Mesothelial cell of epicardium (in vitro differentiated cells): ENCODE data around the gene NELFA. TPM values are rescaled to one million over a fixed set of nuclear protein-coding genes. Genes with fewer than 3 reads are reported as not detected.
"Not testable (repeated sequence)": the region's sequence is repeated elsewhere in the genome, so short reads cannot be mapped to it uniquely, and the experiment has no call there.

Experiments used
- DNase-seq, 2 experiments: peaks; one replicate each; pipeline ENCODE4 v3.0.0; 2021; ENCODE audit warnings: low spot score in 2 of 2; ENCODE audit not compliant: unreplicated experiment in 2 of 2
- H3K27ac Mint-ChIP-seq: 2 replicates; pipeline ENCODE4 v1.8.0; 2021; ENCODE audit warnings: mixed read lengths
- H3K27me3 Mint-ChIP-seq: 2 replicates; pipeline ENCODE4 v1.8.0; 2021; ENCODE audit warnings: low read depth, mixed read lengths
- H3K36me3 Mint-ChIP-seq: 2 replicates; pipeline ENCODE4 v1.8.0; 2021; ENCODE audit warnings: mixed read lengths
- H3K4me1 Mint-ChIP-seq: 2 replicates; pipeline ENCODE4 v1.8.0; 2021; ENCODE audit warnings: mixed read lengths
- H3K4me3 Mint-ChIP-seq: 2 replicates; pipeline ENCODE4 v1.8.0; 2021; ENCODE audit warnings: mild to moderate bottlenecking, moderate library complexity, mixed read lengths
- H3K9me3 Mint-ChIP-seq: 2 replicates; pipeline ENCODE4 v1.8.0; 2021; ENCODE audit warnings: mixed read lengths
- CTCF ChIP-seq: fragments of 200-600 bp; sonication (generic); IDR thresholded peaks from one replicate; pipeline ENCODE4 v1.5.0; 2021; ENCODE audit warnings: antibody characterized with exemption; ENCODE audit not compliant: unreplicated experiment
- total RNA-seq: library from RNA; stranded (reverse); gene quantifications from 3 replicates; pipeline ENCODE4 v1.2.1, GENCODE V29; 2021

The NELFA gene
- total RNA-seq, 1 donor from 2014 or later = 55.8 TPM

GRCh38 chr4:2025817-2026216 is 17.0 kb upstream of the NELFA start:
- peaks cover 24% of the 10 kb centered on the region for H3K9me3 Mint-ChIP-seq
- TF ChIP-seq CTCF = no peak
- peaks cover 16% of the 10 kb centered on the region for H3K4me1 Mint-ChIP-seq
- DNase-seq = no peak
- H3K4me3 Mint-ChIP-seq = no peak overlapping the region
- no peaks in the 10 kb centered on the region for H3K36me3 Mint-ChIP-seq
- no peak overlapping the region for H3K27ac Mint-ChIP-seq
- H3K27me3 Mint-ChIP-seq = peaks cover 58% of the 10 kb centered on the region

DNA sequence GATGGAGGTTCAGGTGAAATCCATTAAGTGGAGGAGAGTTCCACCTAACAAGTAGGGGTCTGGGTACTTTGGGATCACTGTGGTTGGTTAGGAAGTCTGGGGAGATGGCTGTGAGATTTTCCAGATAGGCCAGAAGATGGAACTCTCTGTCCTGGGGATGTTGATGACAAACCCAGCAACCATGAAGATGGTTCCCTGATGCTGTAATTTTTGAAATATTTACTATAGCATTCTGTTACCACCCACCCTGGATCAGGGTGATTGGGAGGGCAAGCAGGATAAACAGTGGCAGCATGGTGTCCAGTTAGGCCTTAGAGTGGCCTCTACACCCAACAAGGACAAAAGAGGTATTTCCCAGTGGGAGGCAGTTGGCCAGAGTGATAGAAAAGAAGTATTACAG is 15.9 kb upstream of the NELFA start:
- Mint-ChIP-seq H3K4me1 (peaks cover 16% of the 10 kb centered on the region), H3K4me3 (no peak overlapping the region), H3K27ac (no peak overlapping the region), H3K27me3 (peaks cover 51% of the 10 kb centered on the region), H3K9me3 (peaks cover 20% of the 10 kb centered on the region), H3K36me3 (no peaks in the 10 kb centered on the region)
- no peak for DNase-seq
- no peak for TF ChIP-seq CTCF

DNA sequence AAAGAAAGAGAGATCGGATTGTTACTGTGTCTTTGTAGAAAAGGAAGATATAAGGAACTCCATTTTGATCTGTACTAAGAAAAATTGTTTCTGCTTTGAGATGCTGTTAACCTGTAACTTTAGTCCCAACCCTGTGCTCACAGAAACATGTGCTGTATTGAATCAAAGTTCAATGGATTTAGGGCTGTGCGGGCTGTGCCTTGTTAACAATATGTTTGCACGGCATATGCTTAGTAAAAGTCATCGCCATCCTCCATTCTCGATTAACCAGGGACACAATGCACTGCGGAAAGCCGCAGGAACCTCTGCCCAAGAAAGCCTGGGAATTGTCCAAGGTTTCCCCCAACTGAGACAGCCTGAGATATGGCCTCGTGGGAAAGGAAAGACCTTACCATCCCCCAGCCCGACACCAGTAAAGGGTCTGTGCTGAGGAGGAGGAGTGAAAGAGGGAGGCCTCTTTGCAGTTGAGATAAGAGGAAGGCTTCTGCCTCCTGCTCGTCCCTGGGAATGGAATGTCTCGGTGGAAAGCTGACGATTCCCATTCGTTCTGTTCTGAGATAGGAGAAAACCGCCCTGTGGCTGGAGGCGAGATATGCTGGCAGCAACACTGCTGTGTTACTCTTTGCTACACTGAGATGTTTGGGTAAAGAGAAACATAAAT is 12.7 kb upstream of the NELFA start:
- not testable (repeated sequence) for H3K36me3 Mint-ChIP-seq, H3K9me3 Mint-ChIP-seq
- H3K4me1 Mint-ChIP-seq = peaks cover 16% of the 10 kb centered on the region
- peaks cover 24% of the 10 kb centered on the region for H3K27me3 Mint-ChIP-seq
- H3K27ac Mint-ChIP-seq = peak overlapping the region; percentile 97
- H3K4me3 Mint-ChIP-seq = peak overlapping the region; percentile 29
- peak in 1 of 2 experiments; percentile 63 for DNase-seq

DNA sequence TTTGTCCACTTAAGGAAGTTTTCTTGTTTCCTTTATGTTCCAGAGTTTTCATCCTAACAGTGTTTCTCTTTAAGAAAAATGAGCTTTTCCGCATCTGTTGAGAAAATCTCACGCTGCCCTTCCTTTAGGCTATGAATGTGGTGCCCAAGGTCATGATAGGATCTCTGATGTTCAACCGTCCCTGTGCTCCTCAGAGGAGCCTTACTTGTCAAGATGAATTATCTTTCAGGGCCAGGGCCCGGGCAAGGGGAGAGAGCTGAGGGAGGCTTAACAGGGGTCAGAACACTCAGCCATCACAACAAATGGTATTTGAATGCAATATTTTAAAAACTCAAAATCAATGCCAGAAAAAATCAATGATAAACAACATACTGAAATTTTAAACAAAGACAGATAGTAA is 6.2 kb upstream of the NELFA start:
- Mint-ChIP-seq H3K27ac (no peak overlapping the region), H3K27me3 (peaks cover 6% of the 10 kb centered on the region), H3K36me3 (no peaks in the 10 kb centered on the region), H3K9me3 (no peaks in the 10 kb centered on the region), H3K4me3 (no peak overlapping the region), H3K4me1 (peaks cover 2% of the 10 kb centered on the region)
- DNase-seq = no peak
- no peak for TF ChIP-seq CTCF

GRCh38 chr4:2011583-2011982 is 2.8 kb upstream of the NELFA start:
- H3K36me3 Mint-ChIP-seq = no peaks in the 10 kb centered on the region
- H3K4me1 Mint-ChIP-seq = peaks cover 16% of the 10 kb centered on the region
- no peak overlapping the region for H3K27ac Mint-ChIP-seq
- no peak for TF ChIP-seq CTCF
- H3K4me3 Mint-ChIP-seq = no peak overlapping the region
- no peaks in the 10 kb centered on the region for H3K9me3 Mint-ChIP-seq
- no peak for DNase-seq
- peaks cover 3% of the 10 kb centered on the region for H3K27me3 Mint-ChIP-seq

DNA sequence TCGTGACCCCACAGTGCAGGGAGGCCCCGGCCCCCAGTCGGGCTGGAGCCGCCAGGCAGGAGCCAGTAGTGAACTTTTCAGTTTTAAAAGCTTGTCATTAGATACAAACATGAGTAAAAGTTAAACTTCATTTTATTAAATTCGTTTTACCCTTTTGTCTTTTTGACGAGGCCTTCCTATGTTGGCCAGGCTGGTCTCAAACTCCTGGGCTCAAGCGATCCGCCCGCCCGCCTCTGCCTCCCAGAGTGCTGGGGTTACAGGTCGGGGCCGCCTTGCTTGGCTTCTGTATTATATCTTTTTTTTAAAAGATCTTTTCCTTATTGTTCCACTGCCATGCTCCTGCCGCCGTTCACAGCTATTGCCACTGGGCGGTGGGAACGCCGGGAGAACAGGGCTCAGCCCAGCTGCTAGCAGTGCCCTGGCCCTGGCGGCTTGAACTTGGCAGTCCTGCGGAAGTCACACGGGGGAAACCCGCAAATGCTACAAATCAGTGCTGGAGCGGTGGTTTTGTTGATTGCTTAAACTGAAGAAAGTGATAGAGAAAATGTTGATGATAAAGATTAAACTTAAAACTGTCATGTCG is 968 bp upstream of the NELFA start:
- H3K9me3 Mint-ChIP-seq = no peaks in the 10 kb centered on the region
- peaks cover 17% of the 10 kb centered on the region for H3K4me1 Mint-ChIP-seq
- no peak for TF ChIP-seq CTCF
- H3K27ac Mint-ChIP-seq = peak overlapping the region; percentile 94
- peaks cover 8% of the 10 kb centered on the region for H3K36me3 Mint-ChIP-seq
- H3K4me3 Mint-ChIP-seq = peak overlapping the region; percentile 91
- DNase-seq = peak in 1 of 2 experiments; percentile 57
- peaks cover 3% of the 10 kb centered on the region for H3K27me3 Mint-ChIP-seq
